ENCODE results near the gene PILRA. TPM values are rescaled to one million over a fixed set of nuclear protein-coding genes. Genes with fewer than 3 reads are reported as not detected.

Gene PILRA
- total and polyA plus RNA-seq, 2 of the 13 experiments (the other 11 are each of a cell fraction or from before 2014, with no cell fraction given), result 0.13 to 1.3 TPM

GRCh38 chr7:100429637-100430492 is 56.6 kb downstream of the PILRA start, which contains the start of gene MEPCE (continued):
- TF ChIP-seq PATZ1 (CRISPR knock-in tag; IDR thresholded peaks at IDR 0.05) (peak; percentile 77), ZNF383 (CRISPR knock-in tag; IDR thresholded peaks at IDR 0.05; ENCODE audit: borderline replicate concordance) (no peak), ZNF549 (CRISPR knock-in tag; IDR thresholded peaks at IDR 0.05) (no peak), PBX2 (CRISPR knock-in tag; IDR thresholded peaks at IDR 0.05) (no peak), HMG20B (CRISPR knock-in tag; conservative IDR thresholded peaks at IDR 0.05) (no peak), ZZZ3 (CRISPR knock-in tag; IDR thresholded peaks at IDR 0.05; ENCODE audit: borderline replicate concordance) (no peak), ZBTB21 (CRISPR knock-in tag; IDR thresholded peaks at IDR 0.05) (no peak), ZSCAN29 (CRISPR knock-in tag; conservative IDR thresholded peaks at IDR 0.05) (no peak), ZNF34 (CRISPR knock-in tag; IDR thresholded peaks at IDR 0.05; ENCODE audit: borderline replicate concordance) (no peak), TBX3 (IDR thresholded peaks at IDR 0.05; ENCODE audit: borderline replicate concordance) (no peak), ETV6 (CRISPR knock-in tag; conservative IDR thresholded peaks at IDR 0.05) (peak; percentile 93; the same call in 1 of the 2 replicates), ISL2 (CRISPR knock-in tag; IDR thresholded peaks at IDR 0.05) (peak; percentile 44; the same call in 1 of the 2 replicates), ATM (IDR thresholded peaks at IDR 0.05; ENCODE audit: borderline replicate concordance) (no peak), ZC3H4 (CRISPR knock-in tag; IDR thresholded peaks at IDR 0.05; ENCODE audit: borderline replicate concordance) (no peak), ZC3H13 (CRISPR knock-in tag; IDR thresholded peaks at IDR 0.05) (no peak; the same call in 1 of the 2 replicates), MTF1 (CRISPR knock-in tag; IDR thresholded peaks at IDR 0.05) (no peak), NR3C1 (CRISPR knock-in tag; IDR thresholded peaks at IDR 0.05) (no peak), ARHGAP35 (CRISPR knock-in tag; IDR thresholded peaks at IDR 0.05; ENCODE audit: borderline replicate concordance) (no peak; the same call in 1 of the 2 replicates), ZSCAN12 (CRISPR knock-in tag; IDR thresholded peaks at IDR 0.05) (no peak), NR2F2 (IDR thresholded peaks at IDR 0.05; ENCODE audit: borderline replicate concordance, low read depth) (no peak), ZNF775 (CRISPR knock-in tag; IDR thresholded peaks at IDR 0.05; ENCODE audit: borderline replicate concordance) (no peak), ZNF512 (CRISPR knock-in tag; IDR thresholded peaks at IDR 0.05) (no peak), ZNF430 (CRISPR knock-in tag; IDR thresholded peaks at IDR 0.05) (no peak)

Data from HepG2 (cell line).